Measurements from ENCODE around the gene SGCA.

- TF ChIP-seq CTCF (IDR thresholded peaks at IDR 0.05; ENCODE audit: extremely low read depth in 1 of 2, insufficient read depth in 1 of 2, low read depth in 1 of 2, low read length in 2 of 2) (no peak), POLR2AphosphoS5 (IDR thresholded peaks at IDR 0.05; ENCODE audit: insufficient read depth, low read depth, low read length) (no peak), EZH2 (IDR thresholded peaks at IDR 0.05; ENCODE audit: borderline replicate concordance, low read depth, low read length, severe bottlenecking) (no peak), MYC (IDR thresholded peaks at IDR 0.05; ENCODE audit: low read depth, low read length) (no peak), POLR2A (IDR thresholded peaks at IDR 0.05; ENCODE audit: low read depth, low read length) (no peak)
Observed at GRCh38 chr17:50157891-50158290, 7.9 kb upstream of the SGCA start.

All from endothelial cell of umbilical vein (primary cell).